H1 (cell line): ENCODE results near the gene LDLRAD4. TPM values are rescaled to one million over a fixed set of nuclear protein-coding genes. Genes with fewer than 3 reads are reported as not detected.

Experiments used
- CTCF ChIA-PET: fragments of 300-600 bp; sonication (Branson Sonifier 250); formaldehyde crosslinking; loops from one replicate; lab custom pipeline; 2021; ENCODE audit not compliant: partially characterized antibody; lab: Charles Lee
- POLR2A ChIA-PET: fragments of 300-600 bp; sonication (Branson Sonifier 250); formaldehyde crosslinking; loops from one replicate; lab custom pipeline; 2021; ENCODE audit warnings: inconsistent platforms; ENCODE audit not compliant: partially characterized antibody; lab: Charles Lee
- DNase-seq, 2 experiments: peaks; one replicate each; pipeline versions ENCODE4 v3.0.0 to v3.0.0-alpha.2; 2010 to 2022; ENCODE audit warnings: low spot score in 2 of 2, low read depth in 1 of 2, mixed read lengths in 1 of 2
- FAIRE-seq: peaks from 2 replicates; lab custom pipeline; 2011; peaks lifted over from hg19 to GRCh38; lab: Jason Lieb, UNC
- H2AFZ ChIP-seq: 2 replicates; pipeline ENCODE4 v1.8.1; 2012; ENCODE audit warnings: low read length, inconsistent platforms
- H2AK5ac ChIP-seq: 2 replicates; pipeline ENCODE4 v1.6.1; 2013; ENCODE audit warnings: low read depth, low read length
- H2BK120ac ChIP-seq: replicated peaks from 2 replicates; pipeline ENCODE3; 2013; ENCODE audit warnings: low read depth, low read length, inconsistent platforms
- H2BK12ac ChIP-seq: 2 replicates; pipeline ENCODE4 v1.6.1; 2013; ENCODE audit warnings: low read depth, low read length
- H2BK15ac ChIP-seq: 2 replicates; pipeline ENCODE4 v1.6.1; 2013; ENCODE audit warnings: low read length
- H2BK20ac ChIP-seq: 2 replicates; pipeline ENCODE4 v1.6.1; 2013; ENCODE audit warnings: low read length
- H2BK5ac ChIP-seq: 2 replicates; pipeline ENCODE4 v1.6.1; 2013; ENCODE audit warnings: low read depth, low read length
- H3K14ac ChIP-seq: 2 replicates; pipeline ENCODE4 v1.6.1; 2013; ENCODE audit warnings: inconsistent platforms; ENCODE audit not compliant: insufficient read length
- H3K18ac ChIP-seq: 2 replicates; pipeline ENCODE4 v1.6.1; 2013; ENCODE audit warnings: low read length; ENCODE audit errors: extremely low read depth
- H3K23ac ChIP-seq: 2 replicates; pipeline ENCODE4 v1.6.1; 2013; ENCODE audit warnings: inconsistent platforms; ENCODE audit not compliant: insufficient read length
- H3K23me2 ChIP-seq: 2 replicates; pipeline ENCODE4 v1.6.1; 2013; ENCODE audit warnings: low read depth, low read length
- H3K27ac ChIP-seq: 2 replicates; pipeline ENCODE4 v1.6.1; 2011; ENCODE audit warnings: low read depth, low read length, inconsistent platforms
- H3K27me3 ChIP-seq, 4 experiments: replicated peaks in 1 of 4; 1 replicate in 1 of 4; 2 replicates in 3 of 4; pipeline versions ENCODE4 v1.6.1 to v1.8.1; 2011 to 2013; ENCODE audit warnings: low read length in 3 of 4, mild to moderate bottlenecking in 3 of 4, inconsistent platforms in 2 of 4, mixed read lengths in 2 of 4, moderate library complexity in 1 of 4; ENCODE audit not compliant: control insufficient read depth in 3 of 4, insufficient read depth in 3 of 4; ENCODE audit errors: extremely low read depth in 1 of 4
- H3K36me3 ChIP-seq, 4 experiments: 2 replicates each; pipeline versions ENCODE4 v1.6.1 to v1.8.1; 2011 to 2013; ENCODE audit warnings: mild to moderate bottlenecking in 4 of 4, low read length in 3 of 4, moderate library complexity in 2 of 4, control low read depth in 1 of 4, inconsistent platforms in 1 of 4; ENCODE audit not compliant: insufficient read depth in 4 of 4, control insufficient read depth in 2 of 4
- H3K4ac ChIP-seq: replicated peaks from 2 replicates; pipeline ENCODE3; 2013; ENCODE audit warnings: low read length, low read depth, mixed read lengths, inconsistent platforms; ENCODE audit not compliant: insufficient read length
- H3K4me1 ChIP-seq, 4 experiments: replicated peaks in 1 of 4; 1 replicate in 1 of 4; 2 replicates in 3 of 4; pipeline versions ENCODE4 v1.6.1 to v1.8.1; 2011 to 2013; ENCODE audit warnings: low read length in 3 of 4, inconsistent platforms in 2 of 4, mixed read lengths in 1 of 4; ENCODE audit not compliant: insufficient read depth in 4 of 4, control insufficient read depth in 3 of 4
- H3K4me2 ChIP-seq, 2 experiments: 2 replicates each; pipeline versions ENCODE4 v1.6.1 to v1.8.1; 2011 to 2013; ENCODE audit warnings: low read depth in 2 of 2, low read length in 2 of 2, control low read depth in 1 of 2, inconsistent platforms in 1 of 2, mild to moderate bottlenecking in 1 of 2; ENCODE audit not compliant: insufficient read depth in 1 of 2
- H3K4me3 ChIP-seq, 4 experiments: fragments of 200-600, 300-600 bp in 1 of 4; sonication (generic), shearing (Covaris generic), sonication (Bioruptor Twin) in 1 of 4; 2 replicates each; pipeline versions ENCODE4 v1.5.1 to v1.8.1; 2011 to 2016; ENCODE audit warnings: low read length in 4 of 4, low read depth in 3 of 4, control low read depth in 2 of 4, inconsistent platforms in 2 of 4, mild to moderate bottlenecking in 2 of 4, mixed read lengths in 1 of 4, moderate library complexity in 1 of 4; ENCODE audit not compliant: insufficient read depth in 2 of 4; ENCODE audit errors: extremely low read depth in 1 of 4
- H3K56ac ChIP-seq: replicated peaks from 2 replicates; pipeline ENCODE3; 2013; ENCODE audit warnings: low read depth, mild to moderate bottlenecking, mixed read lengths, low read length, inconsistent platforms; ENCODE audit not compliant: insufficient read length
- H3K79me1 ChIP-seq: 2 replicates; pipeline ENCODE4 v1.6.1; 2013; ENCODE audit warnings: low read depth, low read length, control low read depth
- H3K79me2 ChIP-seq, 2 experiments: 2 replicates each; pipeline versions ENCODE4 v1.6.1 to v1.8.1; 2012 to 2013; ENCODE audit warnings: low read length in 2 of 2, mild to moderate bottlenecking in 2 of 2, inconsistent platforms in 1 of 2; ENCODE audit not compliant: insufficient read depth in 2 of 2, control insufficient read depth in 1 of 2
- H3K9ac ChIP-seq, 4 experiments: replicated peaks in 1 of 4; 1 replicate in 1 of 4; 2 replicates in 3 of 4; pipeline versions ENCODE4 v1.6.1 to v1.8.1; 2011 to 2013; ENCODE audit warnings: low read depth in 3 of 4, low read length in 3 of 4, control low read depth in 2 of 4, mild to moderate bottlenecking in 2 of 4, moderate library complexity in 2 of 4, inconsistent platforms in 1 of 4; ENCODE audit errors: extremely low read depth in 1 of 4
- H3K9me3 ChIP-seq, 2 experiments: 2 replicates each; pipeline versions ENCODE4 v1.6.1 to v1.8.1; 2012 to 2013; ENCODE audit warnings: mild to moderate bottlenecking in 2 of 2, moderate library complexity in 2 of 2, control low read depth in 1 of 2, inconsistent platforms in 1 of 2, low read depth in 1 of 2, low read length in 1 of 2, mixed read lengths in 1 of 2; ENCODE audit not compliant: insufficient read depth in 2 of 2
- H4K20me1 ChIP-seq, 2 experiments: replicated peaks in 1 of 2; 2 replicates each; pipeline versions ENCODE3 to v1.8.1; 2011 to 2013; ENCODE audit warnings: inconsistent platforms in 2 of 2, low read length in 2 of 2, mild to moderate bottlenecking in 1 of 2; ENCODE audit not compliant: insufficient read depth in 2 of 2, control insufficient read depth in 1 of 2
- H4K5ac ChIP-seq: 2 replicates; pipeline ENCODE4 v1.6.1; 2013; ENCODE audit warnings: low read length, low read depth, mixed read lengths, inconsistent platforms; ENCODE audit not compliant: insufficient read length
- H4K8ac ChIP-seq: 2 replicates; pipeline ENCODE4 v1.8.0; 2013; ENCODE audit warnings: mild to moderate bottlenecking, moderate library complexity, low read length, inconsistent platforms; ENCODE audit not compliant: insufficient read depth; ENCODE audit errors: extremely low read depth
- H4K91ac ChIP-seq: replicated peaks from 2 replicates; pipeline ENCODE3; 2013; ENCODE audit warnings: low read length, mixed read lengths, inconsistent platforms; ENCODE audit not compliant: insufficient read length
- CEBPB ChIP-seq: IDR thresholded peaks from 2 replicates; pipeline ENCODE4 v1.6.1; 2012; ENCODE audit warnings: low read depth, low read length
- CHD1 ChIP-seq: IDR thresholded peaks from 2 replicates; pipeline ENCODE4 v1.6.1; 2012; ENCODE audit warnings: low read depth, low read length, improper control_type of control experiment
- CTCF ChIP-seq, 3 experiments: IDR thresholded peaks; 1 replicate in 2 of 3; 2 replicates in 1 of 3; pipeline versions ENCODE4 v1.5.1 to v1.6.1; 2011; ENCODE audit warnings: low read length in 3 of 3, mild to moderate bottlenecking in 3 of 3, inconsistent platforms in 2 of 3, low read depth in 1 of 3, moderate library complexity in 1 of 3; ENCODE audit not compliant: insufficient read depth in 1 of 3; ENCODE audit errors: control extremely low read depth in 1 of 3
- EP300 ChIP-seq, 2 experiments: IDR thresholded peaks; 1 replicate in 1 of 2; 2 replicates in 1 of 2; pipeline ENCODE4 v1.6.1; 2011 to 2012; ENCODE audit warnings: low read depth in 2 of 2, low read length in 2 of 2, mild to moderate bottlenecking in 2 of 2, borderline replicate concordance in 1 of 2, inconsistent platforms in 1 of 2, moderate library complexity in 1 of 2
- HDAC2 ChIP-seq, 2 experiments: fragments of 300-600 bp in 1 of 2; sonication (generic) in 1 of 2; IDR thresholded peaks; 2 replicates each; pipeline ENCODE4 v1.6.1; 2011 to 2012; ENCODE audit warnings: low read depth in 2 of 2, low read length in 2 of 2, mild to moderate bottlenecking in 2 of 2, moderate library complexity in 2 of 2, borderline replicate concordance in 1 of 2, inconsistent platforms in 1 of 2
- NRF1 ChIP-seq: IDR thresholded peaks from 2 replicates; pipeline ENCODE4 v1.6.1; 2011; ENCODE audit warnings: mild to moderate bottlenecking, low read depth, low read length, improper control_type of control experiment
- RNF2 ChIP-seq: fragments of 200-900, 300-1000 bp; sonication (generic); IDR thresholded peaks from 2 replicates; pipeline ENCODE4 v1.7.1; 2016; ENCODE audit warnings: borderline replicate concordance, low read depth, mild to moderate bottlenecking, antibody characterized with exemption, low read length; ENCODE audit not compliant: poor library complexity, severe bottlenecking; ENCODE audit errors: missing control alignments
- RXRA ChIP-seq: IDR thresholded peaks from 2 replicates; pipeline ENCODE4 v1.6.1; 2011; ENCODE audit warnings: low read depth, mild to moderate bottlenecking, low read length, moderate library complexity; ENCODE audit not compliant: insufficient read depth
- SP1 ChIP-seq: IDR thresholded peaks from 2 replicates; pipeline ENCODE4 v1.6.1; 2011; ENCODE audit warnings: low read depth, low read length
- WGBS, 2 experiments: shearing (Covaris generic) in 1 of 2; methylation state at CpG; one replicate each; pipeline versions ENCODE4 v1.1.6 to v1.1.7; 2013 to 2015; ENCODE audit warnings: low lambda C conversion rate in 2 of 2, mixed read lengths in 2 of 2, inconsistent platforms in 1 of 2, low coverage in 1 of 2, missing lambda C conversion rate in 1 of 2; ENCODE audit not compliant: insufficient replicate concordance in 2 of 2, insufficient coverage in 1 of 2, insufficient read length in 1 of 2; ENCODE audit errors: extremely low coverage in 1 of 2, missing lambda C conversion rate in 1 of 2; 5-methylcytosine and 5-hydroxymethylcytosine counted together
- polyA plus RNA-seq, 7 experiments: library from polyadenylated mRNA; depleted of rRNA in 3 of 7; stranded (reverse) in 5 of 7; unstranded in 2 of 7; fragments of >200 nt in 5 of 7; fragments of 200-250 nt in 2 of 7; gene quantifications; 1 replicate in 5 of 7; 2 replicates in 1 of 7; 4 replicates in 1 of 7; pipeline versions ENCODE4 v1.2.1 to v1.2.3, GENCODE V29; 2011 to 2013; ENCODE audit warnings: missing spikeins in 2 of 7, mixed read lengths in 2 of 7
- total RNA-seq: library from RNA; stranded (reverse); fragmentation: NEBNext Ultra II Directional; extraction: Animal tissue kit (Norgen Biotek cat#: 25700); gene quantifications from 2 replicates; pipeline ENCODE4 v1.2.1, GENCODE V29; 2021

The LDLRAD4 gene
- total and polyA plus RNA-seq, 2 of the 8 experiments (the other 6 are each of a cell fraction or from before 2014, with no cell fraction given) = 0.77 to 1.4 TPM

- Histone ChIP-seq H3K4ac (no peak overlapping the region), H3K23ac (no peak overlapping the region), H2AFZ (no peak overlapping the region), H3K4me3 (no peak overlapping the region), H3K4me1 (no peaks in the 10 kb centered on the region), H3K18ac (no peak overlapping the region), H3K27me3 (no peaks in the 10 kb centered on the region), H3K27ac (no peak overlapping the region), H3K9me3 (0 out of 4 replicates have a peak, but pooled peaks cover 0 to 8% of the 10 kb centered on the region in 2 experiments), H3K9ac (no peak overlapping the region), H3K23me2 (no peaks in the 10 kb centered on the region; the same call in 1 of the 2 replicates), H2AK5ac (no peak overlapping the region), H3K79me1 (no peaks in the 10 kb centered on the region), H2BK15ac (no peak overlapping the region), H4K91ac (no peak overlapping the region), H2BK12ac (no peak overlapping the region), H2BK20ac (no peak overlapping the region), H3K14ac (no peak overlapping the region), H3K79me2 (no peaks in the 10 kb centered on the region), H4K8ac (peak overlapping the region; percentile 43; the same call in 1 of the 2 replicates), H3K56ac (no peak overlapping the region), H3K4me2 (no peak overlapping the region), H3K36me3 (no peaks in the 10 kb centered on the region), H2BK120ac (no peak overlapping the region), H4K5ac (no peak overlapping the region), H2BK5ac (no peak overlapping the region), H4K20me1 (no peaks in the 10 kb centered on the region)
- POLR2A ChIA-PET = interaction anchor here (0.5 kb wide), 1 partner anchor 82 kb away, joined by 6 read pairs; no protein-coding TSS in a partner anchor
- FAIRE-seq (no peak), DNase-seq (no peak)
- WGBS, 2 experiments = 88% methylated on average over 14 of the region's 14 CpGs; no CpG with 5 or more reads in 1 of the 2 experiments
- CTCF ChIA-PET = interaction anchor here (0.6 to 1.2 kb wide), 3 partner anchors 15 to 98 kb away, joined by 3 to 6 read pairs (median 3); no protein-coding TSS in a partner anchor
- TF ChIP-seq CEBPB (no peak), CHD1 (no peak), EP300 (IDR thresholded peaks at IDR 0.05; ENCODE audit: borderline replicate concordance in 1 of 2, low read depth in 2 of 2, low read length in 2 of 2) (no peak), RXRA (no peak), CTCF (IDR thresholded peaks at IDR 0.05; ENCODE audit: control extremely low read depth in 1 of 3, insufficient read depth in 1 of 3, low read depth in 1 of 3, low read length in 3 of 3) (no peak), SP1 (no peak), NRF1 (no peak), HDAC2 (IDR thresholded peaks at IDR 0.05; ENCODE audit: borderline replicate concordance in 1 of 2, low read depth in 2 of 2, low read length in 2 of 2) (no peak), RNF2 (no peak)
Observed at GRCh38 chr18:13603304-13604019, 384.9 kb downstream of the LDLRAD4 start.
